ENCODE data around the gene KIF17.

- TF ChIP-seq CTCF (IDR thresholded peaks at IDR 0.05): no peak
- no peak for TF ChIP-seq POLR2A (IDR thresholded peaks at IDR 0.05)
- TF ChIP-seq EP300 (IDR thresholded peaks at IDR 0.05): no peak
Measured at GRCh38 chr1:20668581-20668980, 49.2 kb downstream of the KIF17 start.
